GM18511 (cell line): ENCODE results near the gene LRP8.

Experiments
- ATAC-seq: cut with Tn5 transposase; IDR thresholded peaks from one replicate; pipeline ENCODE4 v1.9.1; 2021; ENCODE audit warnings: mild to moderate bottlenecking, moderate library complexity; ENCODE audit not compliant: unreplicated experiment

LRP8 gene

DNA sequence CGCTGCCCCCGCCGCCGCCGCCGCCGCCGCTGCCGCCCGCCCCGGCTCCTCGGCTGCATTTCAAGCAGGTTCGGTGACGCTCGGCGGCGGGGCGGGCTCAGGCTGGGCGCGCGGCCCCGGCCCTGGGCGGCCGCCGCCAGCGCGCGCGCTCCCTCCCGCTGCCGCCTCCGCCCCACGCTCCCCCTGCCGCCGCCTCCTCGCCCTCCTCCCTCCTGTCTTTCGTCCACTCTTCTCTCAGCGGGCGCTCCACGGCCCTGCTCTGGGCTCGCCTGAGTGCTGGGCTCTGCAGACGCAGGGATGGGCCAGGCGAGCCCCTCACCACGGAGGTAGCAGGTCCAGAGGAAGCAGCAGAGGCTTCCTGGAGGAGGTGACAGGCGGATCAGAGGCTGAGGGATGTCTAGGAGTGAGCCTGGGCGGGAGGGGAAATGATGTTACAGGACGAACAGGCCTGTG lies at the start of gene LRP8:
Gene LRP8, minus strand, starts transcription at position 62 of the 453 bp plus-strand sequence. CDS start 158 bp downstream, outside the sequence.
- peak; percentile 55 for ATAC-seq

DNA sequence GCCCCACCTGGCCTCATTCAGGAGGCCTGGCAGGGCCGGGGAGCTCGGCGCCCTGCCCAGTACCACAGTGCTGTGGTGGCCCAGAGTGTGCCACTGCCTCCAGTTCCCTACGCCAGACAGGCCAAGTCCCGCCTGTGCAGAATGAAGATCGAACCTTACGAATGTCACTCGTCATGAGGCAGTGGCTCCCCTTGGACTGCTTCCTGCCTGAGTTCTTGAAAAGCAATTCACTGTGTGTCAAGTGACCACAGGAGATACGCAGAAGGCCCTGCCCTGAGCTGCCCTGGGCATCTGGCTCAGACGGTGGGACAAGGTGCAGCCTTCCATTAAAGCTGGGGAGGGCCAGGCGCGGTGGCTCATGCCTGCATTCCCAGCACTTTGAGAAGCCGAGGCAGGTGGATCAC lies 49.6 kb upstream of the LRP8 start:
- no peak for ATAC-seq

DNA sequence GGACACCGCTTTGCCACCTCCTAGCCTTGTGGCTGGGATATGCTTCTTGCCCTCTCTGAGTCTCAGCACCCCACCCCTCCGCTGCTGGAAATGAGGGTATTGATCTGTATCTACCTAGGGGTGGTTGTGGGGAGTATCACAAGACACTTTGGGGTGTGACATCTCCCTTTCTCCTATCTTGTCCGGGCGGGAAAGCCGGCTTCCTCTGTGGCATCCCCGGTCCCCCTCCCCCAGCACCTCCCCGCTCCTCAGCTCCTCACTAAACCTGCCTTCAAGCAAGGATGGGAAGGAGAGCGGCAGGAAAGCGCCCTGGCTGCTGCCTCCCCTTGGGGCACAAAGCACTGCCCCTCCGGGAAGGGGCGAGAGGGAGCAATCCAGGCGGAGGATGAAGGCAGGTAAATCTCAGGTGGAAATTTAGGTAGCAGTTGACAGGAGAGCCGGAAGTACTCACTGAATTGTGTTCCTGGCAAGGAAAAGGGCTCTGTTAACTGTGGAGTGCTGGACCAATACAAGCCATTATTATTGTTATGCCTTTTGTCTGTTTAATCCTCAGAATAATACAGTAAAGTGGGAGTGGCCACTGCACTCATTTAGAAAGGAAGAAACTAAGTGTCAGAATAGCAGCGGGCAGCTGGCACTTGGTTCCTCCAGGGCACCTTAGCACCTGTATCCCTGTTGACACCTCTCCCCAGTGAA lies 49.0 kb upstream of the LRP8 start:
- ATAC-seq, result no peak

DNA sequence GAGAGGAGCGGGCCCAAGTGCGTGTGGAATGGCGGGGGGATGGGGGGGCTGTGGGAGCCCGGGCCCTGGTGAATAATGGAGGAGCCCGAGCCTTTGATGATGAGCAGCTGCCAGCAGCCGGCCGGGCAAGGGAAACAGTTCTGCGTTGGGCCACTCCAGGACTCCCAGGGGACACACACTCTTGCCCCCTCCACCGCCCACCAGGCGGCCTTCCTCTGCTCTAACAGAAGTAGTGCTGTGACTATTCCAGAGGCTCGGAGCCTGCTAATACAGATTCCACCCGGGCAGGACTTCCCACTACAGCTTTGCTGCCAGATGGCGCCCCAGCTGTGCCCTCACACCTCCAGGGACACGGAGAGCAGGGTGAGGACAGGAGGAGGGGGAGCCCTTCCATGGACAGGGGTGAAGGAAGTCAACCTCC lies 48.2 kb upstream of the LRP8 start:
- no peak for ATAC-seq

- ATAC-seq, result no peak
Measured at GRCh38 chr1:53375440-53375839, 47.6 kb upstream of the LRP8 start.

DNA sequence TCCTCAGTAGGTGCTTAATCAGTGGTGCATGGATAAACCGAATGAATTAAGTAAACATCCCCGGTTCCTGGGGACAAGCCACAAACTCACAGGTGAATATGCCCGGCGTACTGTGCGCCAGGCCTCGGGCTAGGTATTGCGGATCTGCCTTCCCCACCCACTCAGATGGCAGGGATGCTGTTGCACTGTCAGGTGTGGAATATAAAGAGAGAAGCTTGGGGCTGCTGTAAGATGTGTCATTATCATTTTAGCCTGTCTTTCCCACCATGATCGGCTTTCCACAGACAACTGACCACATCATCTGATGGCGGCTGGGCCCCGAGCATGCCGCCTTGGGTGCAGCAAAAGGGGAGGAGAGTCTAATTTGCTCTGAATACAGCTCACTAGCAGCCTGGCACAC lies 45.4 kb upstream of the LRP8 start:
- ATAC-seq, result no peak

- no peak for ATAC-seq
Measured at GRCh38 chr1:53372501-53372951, 44.7 kb upstream of the LRP8 start.

DNA sequence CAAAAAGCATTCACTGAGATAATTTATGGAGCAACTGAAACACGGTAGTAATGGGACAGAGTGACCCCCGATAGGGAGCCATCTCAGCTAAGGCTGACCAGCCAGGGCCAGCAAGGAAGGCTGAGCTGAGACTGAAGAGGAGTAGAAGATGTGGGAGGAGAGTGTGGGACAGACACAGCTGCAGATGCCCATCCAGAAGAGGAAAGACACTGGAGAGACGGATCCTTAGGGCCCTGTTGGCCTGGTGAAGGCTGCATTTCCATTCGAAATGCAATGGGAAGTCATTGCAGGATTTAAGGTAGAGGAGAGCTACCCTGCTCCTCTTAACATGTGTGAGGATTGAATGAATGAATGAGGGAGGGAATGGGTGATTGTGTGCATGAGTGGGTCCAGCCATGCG lies 44.0 kb upstream of the LRP8 start:
- no peak for ATAC-seq

DNA sequence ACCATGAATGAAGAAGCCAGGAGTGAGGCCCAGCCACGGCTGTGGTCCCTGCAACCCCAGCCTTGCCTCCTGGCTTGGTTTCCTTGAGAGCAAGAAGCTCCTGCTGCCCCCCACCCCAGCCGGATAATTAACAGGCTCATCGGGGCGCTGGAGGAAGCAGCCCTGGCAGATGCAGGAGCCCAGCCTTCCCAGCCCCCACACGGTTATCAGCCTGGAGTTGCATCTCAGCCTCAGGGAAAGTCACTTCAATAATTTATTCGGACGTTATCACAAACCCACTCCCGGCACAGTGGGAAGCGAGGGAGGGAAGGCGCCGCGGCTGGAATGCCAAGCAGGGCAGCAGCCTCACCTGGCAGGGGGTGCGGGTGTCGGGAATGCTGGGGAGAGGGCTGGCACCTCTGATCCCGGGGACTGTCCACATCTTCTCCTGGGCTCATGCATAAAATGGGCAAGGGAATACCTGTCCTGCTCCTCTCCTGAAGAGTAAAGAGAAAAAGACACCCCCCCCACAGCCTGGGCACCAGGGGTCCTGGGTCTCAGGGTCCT lies 43.3 kb upstream of the LRP8 start:
- no peak for ATAC-seq

DNA sequence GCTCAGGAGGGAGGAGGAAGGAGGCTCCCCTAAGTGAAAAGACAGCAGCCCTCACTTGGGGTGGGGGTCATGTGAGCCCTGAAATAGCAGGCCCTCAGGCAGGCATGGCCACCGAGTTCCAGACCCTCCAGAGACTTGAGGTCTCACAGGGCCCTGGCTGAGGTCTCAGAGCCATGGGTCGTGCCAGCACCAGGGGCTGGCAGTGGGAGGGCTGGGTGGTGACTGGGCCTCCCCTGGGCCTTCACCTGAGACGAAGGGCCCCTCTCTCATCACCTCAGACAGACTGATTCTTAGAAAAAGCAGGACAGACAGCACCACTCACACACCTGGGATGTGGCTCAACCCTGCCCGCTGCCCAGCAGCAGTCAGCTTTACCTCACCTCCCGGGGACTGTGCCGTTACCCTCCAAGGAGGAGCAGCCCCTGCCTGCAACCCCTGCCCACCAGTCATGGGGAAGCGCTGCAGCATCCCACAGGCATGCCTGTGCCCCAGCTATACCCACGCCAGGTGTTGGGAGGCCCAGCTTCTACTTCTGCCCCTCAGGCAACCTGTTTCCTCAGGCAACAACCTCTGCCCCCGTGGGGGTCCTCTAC lies 42.6 kb upstream of the LRP8 start:
- ATAC-seq, result no peak

DNA sequence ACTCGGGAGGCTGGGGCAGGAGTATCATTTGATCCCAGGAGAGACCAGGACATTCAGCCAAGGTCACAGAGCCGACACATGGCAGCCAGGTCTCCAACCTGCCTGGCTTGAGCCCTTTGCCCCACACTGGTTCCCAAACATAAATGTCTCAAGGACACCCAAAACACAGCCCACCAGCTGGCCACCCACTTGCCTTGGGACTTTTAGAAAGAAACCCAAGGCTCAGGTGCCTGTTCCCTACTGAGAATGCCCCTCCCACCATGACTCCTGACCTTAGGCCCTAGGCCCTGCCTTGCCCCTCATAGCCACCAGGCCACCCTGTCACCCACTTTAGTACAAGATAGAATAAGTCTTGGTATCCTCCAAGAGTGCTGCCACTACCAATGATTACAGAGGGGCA lies 41.9 kb upstream of the LRP8 start:
- ATAC-seq, result no peak

- no peak for ATAC-seq
Measured at GRCh38 chr1:53369034-53369750, 41.3 kb upstream of the LRP8 start.

DNA sequence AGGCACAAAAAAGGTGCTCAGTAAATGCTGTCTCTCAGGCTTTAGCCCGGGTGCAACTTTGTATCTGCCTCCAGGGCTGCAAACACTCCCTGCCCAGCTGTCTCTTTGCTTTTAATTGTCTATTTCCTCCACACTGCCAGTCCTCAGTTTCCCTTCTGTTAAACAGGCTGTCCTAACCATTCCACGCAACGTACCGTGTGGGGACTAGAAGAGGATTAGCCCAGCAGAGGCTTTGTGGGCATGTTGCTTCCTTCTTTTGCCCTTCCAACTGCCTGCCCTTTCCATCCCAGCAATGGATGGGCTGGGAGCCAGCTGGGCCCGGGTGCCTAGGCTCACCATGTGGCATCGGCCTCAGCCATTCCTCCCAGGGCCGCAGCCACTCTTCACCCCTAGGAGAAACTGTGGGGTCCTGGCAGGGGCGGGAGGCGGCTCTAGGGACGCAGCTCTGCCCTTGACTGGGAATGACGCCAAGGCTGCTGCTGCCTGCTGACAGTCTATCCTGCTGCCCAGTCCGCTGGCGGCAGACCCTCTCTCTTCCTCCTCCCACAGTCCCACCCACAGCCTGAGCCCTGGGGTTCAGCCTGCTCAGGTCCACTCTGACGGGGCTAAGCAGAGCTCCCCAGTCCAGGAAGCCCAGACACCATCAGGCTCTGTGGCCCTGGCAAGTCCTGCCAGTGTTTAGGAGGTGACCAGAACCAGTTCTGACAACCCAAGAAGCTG lies 40.6 kb upstream of the LRP8 start:
- no peak for ATAC-seq

GRCh38 chr1:53367503-53368313 lies 39.8 kb upstream of the LRP8 start:
- ATAC-seq, result peak; percentile 91

GRCh38 chr1:53366901-53367502 lies 39.1 kb upstream of the LRP8 start:
- no peak for ATAC-seq

- ATAC-seq, result no peak
Measured at GRCh38 chr1:53365437-53366063, 37.7 kb upstream of the LRP8 start.

GRCh38 chr1:53362851-53363642 lies 35.2 kb upstream of the LRP8 start:
- no peak for ATAC-seq

- no peak for ATAC-seq
Measured at GRCh38 chr1:53362270-53362669, 34.4 kb upstream of the LRP8 start.
